NK-92 (cell line): ENCODE measurements around the gene NOXA1.
"Not testable (repeated sequence)": the region's sequence is repeated elsewhere in the genome, so short reads cannot be mapped to it uniquely, and the experiment has no call there.

Experiments used
- DNase-seq: peaks from one replicate; lab custom pipeline; 2025; ENCODE audit not compliant: unreplicated experiment; lab: John Stamatoyannopoulos, UW

The NOXA1 gene

GRCh38 chr9:137462986-137463930 is 40.1 kb downstream of the NOXA1 start:
- DNase-seq = no peak

DNA sequence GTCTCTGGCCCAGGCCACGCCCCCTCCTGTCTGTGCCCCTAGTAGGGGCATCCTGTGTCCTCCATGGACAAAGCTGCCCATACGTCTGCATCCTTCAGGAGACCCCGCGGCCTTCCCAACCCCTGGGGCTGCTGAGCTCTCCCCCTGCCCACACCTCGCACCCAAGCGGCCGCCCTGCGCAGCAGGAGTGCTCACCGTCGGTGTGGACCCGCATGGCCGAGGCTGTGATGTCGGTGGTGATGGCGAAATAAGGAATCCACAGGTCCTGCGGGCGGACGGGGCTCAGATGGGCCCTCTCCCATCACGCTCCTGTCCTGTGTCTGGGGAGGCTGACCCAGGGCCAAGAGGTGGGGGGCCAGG is 40.7 kb downstream of the NOXA1 start:
- no peak for DNase-seq

GRCh38 chr9:137464291-137464999 is 41.3 kb downstream of the NOXA1 start:
- no peak for DNase-seq

GRCh38 chr9:137465000-137465719 is 42.0 kb downstream of the NOXA1 start:
- no peak for DNase-seq

GRCh38 chr9:137465720-137466388 is 42.7 kb downstream of the NOXA1 start:
- DNase-seq = no peak

- DNase-seq = not testable (repeated sequence)
Measured at GRCh38 chr9:137466389-137467085, 43.3 kb downstream of the NOXA1 start.

DNA sequence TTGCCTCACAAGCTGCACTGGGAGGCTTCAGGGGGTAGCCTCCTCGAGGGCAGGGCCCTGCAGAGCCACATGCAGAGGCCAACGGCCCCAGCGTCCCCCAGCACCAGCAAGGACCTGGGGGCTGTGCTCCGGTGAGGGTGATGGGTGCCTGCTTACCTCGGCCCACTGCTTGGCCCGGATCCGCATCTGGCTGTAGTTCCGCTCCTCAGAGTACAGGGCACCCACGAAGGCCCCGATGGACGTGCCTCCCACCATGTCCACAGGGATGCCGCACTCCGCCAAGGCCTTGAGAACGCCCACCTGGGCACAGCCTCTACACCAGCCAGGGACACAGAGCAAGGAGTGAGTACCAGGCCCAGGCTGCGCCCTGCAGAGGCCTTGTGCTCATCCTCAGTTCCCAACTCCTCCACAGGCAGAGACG is 44.0 kb downstream of the NOXA1 start:
- no peak for DNase-seq

DNA sequence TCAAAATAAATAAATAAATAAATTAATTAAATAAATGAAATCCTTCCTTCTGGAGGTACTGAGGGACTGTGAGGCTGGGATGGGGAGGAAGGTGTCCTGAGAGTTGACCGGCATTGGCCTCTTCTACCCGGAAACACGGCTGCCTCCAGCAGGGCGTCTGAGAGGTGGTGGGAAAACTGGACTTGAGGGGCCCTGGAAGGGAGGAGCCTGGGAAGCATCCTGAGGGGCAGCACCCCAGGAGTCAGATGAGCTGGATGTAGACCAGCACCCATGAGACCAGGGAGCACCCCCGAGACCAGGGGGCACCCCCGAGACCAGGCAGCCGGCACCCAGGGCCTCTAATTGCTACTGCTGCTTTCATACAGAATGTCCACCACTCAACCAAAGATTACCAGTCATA is 44.7 kb downstream of the NOXA1 start:
- no peak for DNase-seq

- DNase-seq = no peak
Measured at GRCh38 chr9:137470785-137471184, 47.6 kb downstream of the NOXA1 start.

- no peak for DNase-seq
Measured at GRCh38 chr9:137474271-137474670, 51.1 kb downstream of the NOXA1 start.

DNA sequence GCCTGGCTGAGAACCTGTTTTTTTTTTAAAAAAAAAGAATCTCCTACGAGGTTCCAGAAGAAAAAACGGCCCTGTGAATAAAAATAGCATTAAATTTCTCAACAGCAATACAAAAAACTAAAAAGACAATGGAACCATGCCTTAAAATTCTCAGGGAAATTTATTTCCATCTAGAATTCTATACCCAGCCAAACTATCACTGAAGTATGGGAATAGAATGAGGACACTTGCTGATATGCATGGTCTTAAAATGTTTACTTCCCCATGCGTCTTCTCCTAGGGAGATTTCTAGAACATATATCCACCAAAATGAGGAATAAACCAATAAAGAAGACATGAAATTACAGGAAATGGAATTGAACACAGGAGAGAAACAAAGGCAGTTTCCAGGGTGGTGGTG is 52.5 kb downstream of the NOXA1 start:
- no peak for DNase-seq

DNA sequence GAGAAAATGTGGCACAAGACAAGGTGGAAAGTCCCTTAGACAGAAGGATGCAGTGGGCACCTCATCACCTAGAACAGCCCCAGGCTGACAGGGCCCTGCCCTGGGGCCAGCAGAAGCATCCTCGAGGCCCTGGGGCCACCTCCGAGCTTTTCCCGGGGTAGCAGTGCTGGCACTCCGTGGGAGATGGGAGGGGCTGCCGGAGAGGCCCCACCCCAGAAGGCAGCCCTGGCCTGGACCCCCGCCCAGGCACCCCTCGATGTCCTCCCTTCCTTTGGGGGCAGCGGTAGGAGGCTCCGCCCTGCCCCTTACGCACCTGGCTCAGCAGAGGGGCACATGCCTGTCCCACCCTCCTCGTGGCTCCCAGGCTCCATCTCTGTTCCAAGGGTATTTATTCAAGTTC is 53.7 kb downstream of the NOXA1 start:
- no peak for DNase-seq

GRCh38 chr9:137477778-137478612 is 54.8 kb downstream of the NOXA1 start:
- DNase-seq = no peak

GRCh38 chr9:137478613-137478961 is 55.4 kb downstream of the NOXA1 start:
- DNase-seq = no peak

DNA sequence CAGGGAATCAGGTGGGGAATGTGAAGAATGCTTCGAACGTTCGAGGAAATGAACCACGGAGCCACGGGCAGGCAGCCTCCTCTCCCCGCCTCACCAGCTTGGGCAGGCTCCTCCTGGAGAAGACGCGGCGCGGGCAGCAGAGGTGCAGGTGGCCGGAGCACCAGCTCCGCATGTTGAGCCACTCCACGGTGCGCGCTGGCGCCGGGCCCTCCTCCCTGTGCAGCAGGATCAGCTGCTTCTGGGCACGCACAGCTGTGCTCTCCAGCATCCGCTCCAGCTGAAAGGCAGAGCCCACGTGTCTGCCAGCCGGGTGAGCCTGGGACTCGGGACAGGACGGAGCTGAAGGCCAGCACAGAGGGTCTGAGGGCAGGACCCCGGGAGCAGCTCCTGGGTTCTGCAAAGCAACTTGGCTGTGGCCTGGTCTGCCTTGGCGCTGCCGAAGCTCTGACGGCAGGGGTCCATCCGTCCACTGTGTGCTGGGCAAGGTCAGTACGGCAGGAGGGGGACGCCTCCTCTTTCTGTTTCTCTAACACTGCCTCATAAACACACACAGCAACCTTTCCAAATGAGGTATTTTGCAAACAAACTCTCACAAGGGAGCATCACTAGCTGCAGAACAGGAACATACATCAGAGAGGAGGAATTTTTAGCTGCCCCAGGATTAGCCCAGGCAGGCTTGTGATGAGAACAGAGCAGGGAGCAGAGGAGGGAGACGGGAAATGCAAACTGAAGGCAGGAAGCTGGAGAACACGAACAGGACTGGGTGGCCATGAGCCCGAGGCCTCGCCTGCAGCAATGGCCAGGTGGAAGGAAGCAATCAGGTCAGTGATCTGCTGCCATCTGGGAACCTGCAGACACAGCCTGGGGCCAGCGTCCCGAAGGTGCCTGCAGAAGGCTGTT is 56.0 kb downstream of the NOXA1 start:
- no peak for DNase-seq

GRCh38 chr9:137479892-137480685 is 56.9 kb downstream of the NOXA1 start:
- DNase-seq = no peak

GRCh38 chr9:137480686-137481683 is 57.8 kb downstream of the NOXA1 start:
- no peak for DNase-seq
